Osteoblast (primary cell): Measurements from ENCODE around the gene STX18. TPM values are rescaled to one million over a fixed set of nuclear protein-coding genes. Genes with fewer than 3 reads are reported as not detected.

Source experiments
- DNase-seq: peaks from one replicate; pipeline ENCODE4 v3.0.0; 2011; ENCODE audit warnings: low spot score, mixed read lengths; ENCODE audit not compliant: insufficient read length; ENCODE audit errors: missing footprints
- H2AFZ ChIP-seq: 2 replicates; pipeline ENCODE4 v1.6.0; 2011; ENCODE audit warnings: mild to moderate bottlenecking, low read length
- H3K27ac ChIP-seq: 2 replicates; pipeline ENCODE4 v1.5.1; 2011; ENCODE audit warnings: mild to moderate bottlenecking, low read depth, low read length, moderate library complexity
- H3K27me3 ChIP-seq: 2 replicates; pipeline ENCODE4 v1.6.0; 2012; ENCODE audit warnings: mild to moderate bottlenecking, control low read depth, inconsistent platforms, low read length, moderate library complexity; ENCODE audit not compliant: insufficient read depth
- H3K36me3 ChIP-seq: 2 replicates; pipeline ENCODE4 v1.5.1; 2011; ENCODE audit warnings: mild to moderate bottlenecking, low read length, control low read depth, moderate library complexity; ENCODE audit not compliant: insufficient read depth
- H3K4me1 ChIP-seq: 2 replicates; pipeline ENCODE4 v1.5.1; 2011; ENCODE audit warnings: mild to moderate bottlenecking, low read length, control low read depth, moderate library complexity; ENCODE audit not compliant: insufficient read depth
- H3K4me2 ChIP-seq: 2 replicates; pipeline ENCODE4 v1.6.0; 2011; ENCODE audit warnings: mild to moderate bottlenecking, low read length; ENCODE audit not compliant: insufficient read depth
- H3K4me3 ChIP-seq: fragments of 200-600 bp; sonication (generic); 3 replicates; pipeline ENCODE4 v1.5.1; 2012; ENCODE audit warnings: mild to moderate bottlenecking, low read length, inconsistent platforms; ENCODE audit not compliant: insufficient read depth
- H3K79me2 ChIP-seq: 2 replicates; pipeline ENCODE4 v1.6.0; 2012; ENCODE audit warnings: mild to moderate bottlenecking, low read length, control low read depth, inconsistent platforms; ENCODE audit not compliant: insufficient read depth
- H3K9me3 ChIP-seq: 2 replicates; pipeline ENCODE4 v1.5.1; 2011; ENCODE audit warnings: low read depth, low read length, control low read depth
- H4K20me1 ChIP-seq: 2 replicates; pipeline ENCODE4 v1.6.0; 2012; ENCODE audit warnings: mild to moderate bottlenecking, low read length, control low read depth; ENCODE audit not compliant: insufficient read depth
- CTCF ChIP-seq: IDR thresholded peaks from 2 replicates; pipeline ENCODE4 v1.5.1; 2011; ENCODE audit warnings: mild to moderate bottlenecking, low read depth, low read length, moderate library complexity; ENCODE audit errors: extremely low read depth
- total RNA-seq: library from RNA; depleted of rRNA; stranded (reverse); fragments of >200 nt; gene quantifications from 2 replicates; pipeline ENCODE4 v1.2.3, GENCODE V29; 2012

Gene STX18
- total RNA-seq, 1 donor: 23.9 TPM

GRCh38 chr4:4496592-4497372, 45.1 kb downstream of the STX18 start:
- no peak for TF ChIP-seq CTCF
- H2AFZ ChIP-seq: no peak overlapping the region
- H4K20me1 ChIP-seq: peaks cover 36% of the 10 kb centered on the region
- H3K4me2 ChIP-seq: no peak overlapping the region
- H3K36me3 ChIP-seq: no peaks in the 10 kb centered on the region
- H3K4me1 ChIP-seq: peaks cover 9% of the 10 kb centered on the region
- H3K27me3 ChIP-seq: no peaks in the 10 kb centered on the region
- peaks cover 53% of the 10 kb centered on the region for H3K79me2 ChIP-seq
- DNase-seq: no peak
- no peak overlapping the region for H3K27ac ChIP-seq
- no peaks in the 10 kb centered on the region for H3K9me3 ChIP-seq
- H3K4me3 ChIP-seq: no peak overlapping the region

- Histone ChIP-seq H2AFZ (no peak overlapping the region), H3K36me3 (no peaks in the 10 kb centered on the region), H3K4me3 (no peak overlapping the region), H3K27ac (no peak overlapping the region), H3K4me2 (no peak overlapping the region), H3K9me3 (no peaks in the 10 kb centered on the region), H3K79me2 (peaks cover 37% of the 10 kb centered on the region), H3K4me1 (peaks cover 9% of the 10 kb centered on the region), H4K20me1 (peaks cover 25% of the 10 kb centered on the region), H3K27me3 (no peaks in the 10 kb centered on the region)
- no peak for TF ChIP-seq CTCF
- no peak for DNase-seq
Measured at GRCh38 chr4:4494882-4495281, 47.0 kb downstream of the STX18 start.

- TF ChIP-seq CTCF: no peak
- peaks cover 15% of the 10 kb centered on the region for H3K4me1 ChIP-seq
- H3K36me3 ChIP-seq: no peaks in the 10 kb centered on the region
- H3K27me3 ChIP-seq: no peaks in the 10 kb centered on the region
- peak overlapping the region; percentile 6 for H3K27ac ChIP-seq
- H3K4me3 ChIP-seq: peak overlapping the region; percentile 52
- H4K20me1 ChIP-seq: peaks cover 21% of the 10 kb centered on the region
- peak overlapping the region; percentile 68 for H3K4me2 ChIP-seq
- no peaks in the 10 kb centered on the region for H3K9me3 ChIP-seq
- H3K79me2 ChIP-seq: peaks cover 26% of the 10 kb centered on the region
- H2AFZ ChIP-seq: no peak overlapping the region
- DNase-seq: no peak
Measured at GRCh38 chr4:4492161-4492847, 49.5 kb downstream of the STX18 start.

GRCh38 chr4:4491396-4491893, 50.4 kb downstream of the STX18 start:
- no peak for DNase-seq
- peaks cover 9% of the 10 kb centered on the region for H3K4me1 ChIP-seq
- H3K27ac ChIP-seq: no peak overlapping the region
- peaks cover 25% of the 10 kb centered on the region for H3K79me2 ChIP-seq
- H2AFZ ChIP-seq: no peak overlapping the region
- H3K9me3 ChIP-seq: no peaks in the 10 kb centered on the region
- no peaks in the 10 kb centered on the region for H3K27me3 ChIP-seq
- TF ChIP-seq CTCF: no peak
- H3K4me2 ChIP-seq: peak overlapping the region; percentile 68
- no peaks in the 10 kb centered on the region for H3K36me3 ChIP-seq
- H4K20me1 ChIP-seq: peaks cover 19% of the 10 kb centered on the region
- no peak overlapping the region for H3K4me3 ChIP-seq
